ENCODE data around the gene TMEM218. TPM values are rescaled to one million over a fixed set of nuclear protein-coding genes. Genes with fewer than 3 reads are reported as not detected.
"Not testable (repeated sequence)": the region's sequence is repeated elsewhere in the genome, so short reads cannot be mapped to it uniquely, and the experiment has no call there.

Gene TMEM218
- total RNA-seq, 2 experiments from 2014 or later: 13.7 to 15.6 TPM

DNA sequence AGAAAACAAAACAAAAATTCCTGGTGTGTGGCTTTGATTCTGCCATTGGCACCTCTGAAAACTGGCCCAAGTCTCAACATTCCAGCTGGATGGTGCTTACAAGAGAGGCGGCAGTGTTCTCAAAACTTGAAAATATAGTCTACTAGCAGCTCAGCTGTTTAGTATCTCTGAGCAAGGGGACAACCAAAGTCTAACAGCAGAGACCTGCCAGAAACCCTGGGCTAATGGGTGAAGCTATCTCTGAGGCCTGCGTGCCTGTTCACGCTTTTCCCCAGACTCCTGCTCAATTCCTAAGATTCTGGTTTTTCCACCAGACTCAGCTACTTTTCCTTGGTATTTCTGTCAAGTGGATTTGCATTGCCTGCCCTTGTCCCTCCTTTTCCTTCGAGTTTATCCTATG is 17.9 kb downstream of the TMEM218 start:
- ChIA-PET CTCF (interaction anchor here (4.3 kb wide), 1 partner anchor 31 kb away, joined by 27 read pairs; no protein-coding TSS in a partner anchor), POLR2A (no interaction called here)
- no peak overlapping the region for H3K4me3 Mint-ChIP-seq

DNA sequence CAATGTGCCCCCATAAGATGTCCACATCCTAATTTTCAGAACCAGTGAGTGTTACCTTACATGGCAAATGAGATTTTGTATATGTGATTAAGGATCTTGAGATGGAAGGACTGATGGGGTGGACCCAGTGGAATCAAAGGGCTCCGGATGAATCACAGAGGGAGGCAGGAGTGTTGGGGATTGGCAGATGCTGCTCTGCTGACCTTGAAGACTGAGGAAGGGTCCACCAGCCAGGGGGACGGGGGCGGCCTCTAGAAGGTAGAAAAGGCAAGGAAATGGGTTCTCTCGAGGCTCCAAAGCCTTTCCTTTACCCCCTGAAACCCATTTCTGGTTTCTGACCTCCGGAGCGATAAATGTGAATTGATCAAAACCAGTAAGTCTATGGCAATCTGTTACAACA is 18.8 kb downstream of the TMEM218 start:
- peaks cover 4% of the 10 kb centered on the region for H3K36me3 Mint-ChIP-seq (ENCODE audit: low read depth)
- POLR2A ChIA-PET: no interaction called here

More for the DNA sequence above, 17.9 kb downstream of the TMEM218 start:
- H3K27ac Mint-ChIP-seq: no peak overlapping the region
- no peaks in the 10 kb centered on the region for H3K9me3 Mint-ChIP-seq
- peaks cover 4% of the 10 kb centered on the region for H3K36me3 Mint-ChIP-seq (ENCODE audit: low read depth)
- DNase-seq: no peak
- H3K27me3 Mint-ChIP-seq: no peaks in the 10 kb centered on the region
- H3K4me1 Mint-ChIP-seq: no peaks in the 10 kb centered on the region

DNA sequence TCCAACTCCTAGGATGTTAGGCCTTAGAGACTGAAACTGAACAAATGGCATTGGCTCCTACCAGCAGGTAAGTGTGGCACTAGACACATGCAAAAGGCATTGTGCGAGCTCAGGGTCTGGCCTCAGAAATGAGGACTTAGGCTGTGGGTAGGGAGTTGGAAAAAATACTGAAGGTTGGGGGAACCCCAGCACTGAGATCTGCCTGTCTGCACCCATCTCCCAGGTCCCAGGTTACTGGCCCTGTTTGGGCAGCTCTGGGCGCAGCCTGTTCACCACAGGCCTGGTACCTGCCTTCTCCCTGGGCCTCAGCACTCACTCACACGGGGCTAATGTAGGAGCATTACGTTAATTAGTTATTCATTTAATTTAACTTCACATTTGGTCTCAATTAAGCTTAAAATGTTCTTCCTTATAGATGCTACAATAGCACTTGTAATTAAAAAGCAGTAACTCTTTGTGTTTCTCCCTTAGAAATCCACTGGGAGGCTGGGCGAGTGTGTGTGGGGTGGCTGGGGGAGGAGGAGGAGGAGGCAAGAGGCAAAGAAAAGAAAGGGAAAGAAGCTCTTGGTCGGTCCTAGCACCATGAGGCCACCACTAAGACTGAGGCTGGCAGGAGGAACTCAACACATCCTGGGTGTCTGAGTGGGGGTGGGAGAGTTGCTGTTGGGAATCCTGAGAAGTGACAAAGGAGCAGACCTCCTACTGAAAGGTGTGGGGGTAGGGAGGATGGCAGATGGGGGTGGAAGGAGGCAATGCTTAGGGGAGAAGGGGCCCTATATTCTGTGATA is 19.4 kb downstream of the TMEM218 start:
- Mint-ChIP-seq H3K27me3 (no peaks in the 10 kb centered on the region), H3K27ac (no peak overlapping the region), H3K4me3 (no peak overlapping the region), H3K36me3 (ENCODE audit: low read depth) (peaks cover 4% of the 10 kb centered on the region), H3K9me3 (no peaks in the 10 kb centered on the region), H3K4me1 (no peaks in the 10 kb centered on the region)
- ChIA-PET POLR2A (interaction anchor here (1.5 kb wide), 1 partner anchor 20 kb away, joined by 5 read pairs; the partner anchor contains the start of gene TMEM218), CTCF (interaction anchor here (1.3 to 4.3 kb wide), 6 partner anchors 15 to 51 kb away, joined by 4 to 27 read pairs (median 8); partner anchors contain the start of gene TMEM218)
- DNase-seq: no peak

More for the DNA sequence above, 18.8 kb downstream of the TMEM218 start:
- no peak overlapping the region for H3K4me3 Mint-ChIP-seq
- no peak overlapping the region for H3K27ac Mint-ChIP-seq
- CTCF ChIA-PET: interaction anchor here (2.8 to 4.3 kb wide), 2 partner anchors 19 to 32 kb away, joined by 9 to 27 read pairs; partner anchors contain the start of gene TMEM218
- no peaks in the 10 kb centered on the region for H3K4me1 Mint-ChIP-seq
- no peaks in the 10 kb centered on the region for H3K27me3 Mint-ChIP-seq
- H3K9me3 Mint-ChIP-seq: no peaks in the 10 kb centered on the region
- DNase-seq: no peak

DNA sequence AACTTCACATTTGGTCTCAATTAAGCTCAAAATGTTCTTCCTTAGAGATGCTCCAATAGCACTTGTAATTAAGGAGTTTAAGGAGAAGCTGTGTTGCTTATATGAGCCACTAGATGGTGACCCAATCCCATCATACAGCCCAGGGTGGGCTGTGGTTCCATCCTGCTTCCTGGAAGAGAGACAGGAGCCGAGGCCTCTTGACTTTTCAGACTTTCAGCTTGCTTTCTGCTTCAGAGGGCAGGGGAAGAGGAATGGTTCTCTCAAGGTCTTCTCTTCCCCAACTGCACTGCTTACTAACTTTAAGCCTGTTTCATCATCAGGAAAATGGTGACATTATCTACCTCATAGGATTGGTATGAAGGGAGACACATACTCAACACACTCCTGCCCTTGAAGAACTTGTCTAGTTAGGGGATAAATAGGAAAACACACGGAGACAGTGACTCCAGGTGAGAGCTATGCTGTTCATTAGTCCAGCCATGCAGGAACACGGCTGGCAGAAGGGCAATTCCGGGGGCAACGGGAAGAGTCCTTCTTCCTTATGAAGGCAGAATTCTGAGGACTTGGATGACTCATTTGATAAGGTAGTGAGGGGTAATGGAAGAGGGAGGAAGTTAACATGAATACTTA is 20.1 kb downstream of the TMEM218 start:
- POLR2A ChIA-PET: interaction anchor here (1.0 to 1.5 kb wide), 2 partner anchors 20 to 51 kb away, joined by 3 to 5 read pairs; partner anchors contain the start of gene TMEM218
- CTCF ChIA-PET: interaction anchor here (0.6 to 4.3 kb wide), 8 partner anchors 12 to 74 kb away, joined by 3 to 27 read pairs (median 7); partner anchors contain the start of gene TMEM218
- Mint-ChIP-seq H3K4me3 (no peak overlapping the region), H3K27me3 (no peaks in the 10 kb centered on the region), H3K9me3 (no peaks in the 10 kb centered on the region), H3K27ac (no peak overlapping the region), H3K4me1 (no peaks in the 10 kb centered on the region), H3K36me3 (ENCODE audit: low read depth) (no peaks in the 10 kb centered on the region)
- no peak for DNase-seq

DNA sequence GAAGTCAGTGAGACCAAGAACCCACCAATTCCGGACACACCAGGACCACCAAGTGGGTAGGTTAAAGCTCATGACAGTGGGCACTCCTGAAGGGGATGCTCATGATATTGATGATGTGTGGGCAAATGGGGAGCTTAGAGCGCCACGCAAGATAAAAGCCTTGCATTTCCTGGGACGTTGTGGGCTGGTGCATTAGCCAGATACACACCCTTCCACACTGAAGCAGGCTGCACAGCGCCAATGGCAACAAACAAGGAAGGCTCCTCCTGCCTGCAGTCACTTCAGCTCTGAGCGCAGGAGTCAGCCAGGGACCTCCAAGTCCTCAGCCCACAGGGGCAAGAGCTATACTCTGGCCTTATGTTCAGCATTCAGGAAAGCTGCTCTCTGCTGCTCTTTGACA is 20.6 kb downstream of the TMEM218 start:
- no peaks in the 10 kb centered on the region for H3K36me3 Mint-ChIP-seq (ENCODE audit: low read depth)
- ChIA-PET POLR2A (interaction anchor here (1.0 to 1.5 kb wide), 2 partner anchors 21 to 51 kb away, joined by 3 to 5 read pairs; partner anchors contain the start of gene TMEM218), CTCF (interaction anchor here (0.6 to 4.3 kb wide), 8 partner anchors 13 to 75 kb away, joined by 3 to 27 read pairs (median 7); partner anchors contain the start of gene TMEM218)
- H3K27me3 Mint-ChIP-seq: no peaks in the 10 kb centered on the region
- H3K9me3 Mint-ChIP-seq: no peaks in the 10 kb centered on the region
- no peak overlapping the region for H3K4me3 Mint-ChIP-seq
- no peak for DNase-seq
- no peaks in the 10 kb centered on the region for H3K4me1 Mint-ChIP-seq
- no peak overlapping the region for H3K27ac Mint-ChIP-seq

DNA sequence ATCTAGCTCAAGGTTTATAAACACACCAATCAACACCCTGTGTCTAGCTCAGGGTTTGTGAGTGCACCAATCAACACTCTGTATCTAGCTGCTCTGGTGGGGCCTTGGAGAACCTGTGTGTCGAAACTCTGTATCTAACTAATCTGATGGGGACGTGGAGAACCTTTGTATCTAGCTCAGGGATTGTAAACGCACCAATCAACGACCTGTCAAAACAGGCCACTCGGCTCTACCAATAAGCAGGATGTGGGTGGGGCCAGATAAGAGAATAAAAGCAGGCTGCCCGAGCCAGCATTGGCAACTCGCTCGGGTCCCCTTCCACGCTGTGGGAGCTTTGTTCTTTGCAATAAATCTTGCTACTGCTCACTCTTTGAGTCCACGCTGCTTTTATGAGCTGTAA is 21.3 kb downstream of the TMEM218 start:
- H3K4me1 Mint-ChIP-seq; H3K36me3 Mint-ChIP-seq (ENCODE audit: low read depth); DNase-seq; H3K27me3 Mint-ChIP-seq; H3K4me3 Mint-ChIP-seq; H3K27ac Mint-ChIP-seq; POLR2A ChIA-PET; H3K9me3 Mint-ChIP-seq: not testable (repeated sequence)
- CTCF ChIA-PET: interaction anchor here (1.4 to 4.3 kb wide), 6 partner anchors 13 to 51 kb away, joined by 4 to 27 read pairs (median 8); partner anchors contain the start of gene TMEM218

DNA sequence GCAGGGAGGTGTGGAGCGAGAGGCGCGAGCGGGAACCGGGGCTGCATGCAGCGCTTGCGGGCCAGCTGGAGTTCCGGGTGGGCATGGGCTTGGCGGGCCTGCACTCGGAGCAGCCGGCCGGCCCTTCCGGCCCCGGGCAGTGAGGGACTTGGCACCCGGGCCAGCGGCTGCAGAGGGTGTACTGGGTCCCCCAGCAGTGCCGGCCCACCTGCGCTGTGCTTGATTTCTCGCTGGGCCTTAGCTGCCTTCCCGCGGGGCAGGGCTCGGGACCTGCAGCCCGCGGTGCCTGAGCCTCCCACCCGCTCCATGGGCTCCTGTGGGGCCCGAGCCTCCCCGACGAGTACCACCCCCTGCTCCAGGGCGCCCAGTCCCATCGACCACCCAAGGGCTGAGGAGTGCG is 21.9 kb downstream of the TMEM218 start:
- H3K9me3 Mint-ChIP-seq; DNase-seq; H3K4me1 Mint-ChIP-seq; H3K36me3 Mint-ChIP-seq (ENCODE audit: low read depth); H3K4me3 Mint-ChIP-seq; H3K27ac Mint-ChIP-seq; POLR2A ChIA-PET; H3K27me3 Mint-ChIP-seq: not testable (repeated sequence)
- CTCF ChIA-PET: interaction anchor here (2.6 kb wide), 1 partner anchor 51 kb away, joined by 21 read pairs; no protein-coding TSS in a partner anchor

DNA sequence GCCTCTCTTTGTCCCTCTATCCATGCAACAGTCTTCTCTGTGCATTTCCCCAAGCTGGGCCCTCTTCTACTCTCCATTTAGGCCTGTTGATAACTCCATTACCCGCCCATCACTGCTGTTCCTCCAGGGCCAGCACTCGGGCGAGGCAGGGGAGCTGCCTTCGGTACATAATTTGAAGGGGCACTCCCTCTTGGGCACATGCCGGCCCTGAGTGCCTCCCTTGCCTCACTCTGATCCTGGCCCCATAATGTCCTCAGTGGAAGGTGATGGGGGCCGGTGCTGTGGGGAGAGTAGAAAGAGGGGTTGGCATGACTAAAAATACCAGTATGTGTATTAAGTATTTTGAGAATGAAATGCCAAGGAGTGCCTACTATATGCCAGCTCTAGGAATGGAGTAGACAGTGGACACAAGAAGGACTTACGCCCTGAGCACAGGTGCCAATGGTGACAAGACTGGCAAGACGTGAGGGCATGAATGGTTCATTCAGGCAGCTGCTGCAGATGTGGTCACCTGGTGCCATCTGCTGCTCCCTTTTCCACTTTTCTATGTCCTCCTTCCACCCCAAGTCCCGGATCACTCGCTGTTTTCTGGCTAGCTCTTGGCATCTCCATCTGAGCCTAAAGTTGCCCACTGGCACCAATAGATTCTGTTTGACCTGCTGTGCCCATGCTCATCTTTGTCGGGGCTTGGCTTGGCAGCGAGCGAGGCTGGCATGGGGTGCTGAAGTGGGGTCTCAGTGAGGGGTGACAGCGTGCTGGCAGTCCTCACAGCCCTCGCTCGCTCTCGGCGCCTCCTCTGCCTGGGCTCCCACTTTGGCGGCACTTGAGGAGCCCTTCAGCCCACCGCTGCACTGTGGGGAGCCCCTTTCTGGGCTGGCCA is 22.6 kb downstream of the TMEM218 start:
- Mint-ChIP-seq H3K4me1 (no peaks in the 10 kb centered on the region), H3K27me3 (no peaks in the 10 kb centered on the region), H3K36me3 (ENCODE audit: low read depth) (no peaks in the 10 kb centered on the region), H3K27ac (no peak overlapping the region), H3K4me3 (no peak overlapping the region), H3K9me3 (no peaks in the 10 kb centered on the region)
- DNase-seq: no peak
- ChIA-PET CTCF (interaction anchor here (1.0 to 1.7 kb wide), 2 partner anchors 11 to 362 kb away, joined by 3 to 5 read pairs; no protein-coding TSS in a partner anchor), POLR2A (no interaction called here)

DNA sequence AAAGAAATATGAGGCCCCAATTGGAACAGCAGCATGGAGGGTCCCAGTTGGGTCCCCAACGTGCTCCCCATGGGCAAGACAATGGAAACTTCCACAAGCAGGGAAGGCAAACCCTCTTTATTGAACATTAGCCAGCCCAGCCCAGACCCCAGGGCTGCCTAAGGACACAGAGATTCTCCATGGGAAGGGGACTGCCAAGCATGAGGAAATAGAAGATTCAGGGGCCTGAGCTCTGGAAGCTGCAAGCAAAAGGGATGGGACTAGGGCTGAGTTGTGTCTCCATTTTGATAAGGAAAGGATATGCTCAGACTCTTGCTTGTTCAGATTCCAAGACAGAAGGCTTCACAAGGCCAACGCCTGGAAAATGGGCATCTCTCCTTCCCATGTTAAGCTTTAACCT is 23.3 kb downstream of the TMEM218 start:
- Mint-ChIP-seq H3K9me3 (no peaks in the 10 kb centered on the region), H3K4me1 (no peaks in the 10 kb centered on the region), H3K4me3 (no peak overlapping the region), H3K27me3 (no peaks in the 10 kb centered on the region), H3K27ac (no peak overlapping the region), H3K36me3 (ENCODE audit: low read depth) (no peaks in the 10 kb centered on the region)
- ChIA-PET CTCF (interaction anchor here (1.0 to 1.7 kb wide), 2 partner anchors 10 to 362 kb away, joined by 3 to 5 read pairs; no protein-coding TSS in a partner anchor), POLR2A (no interaction called here)
- DNase-seq: no peak

DNA sequence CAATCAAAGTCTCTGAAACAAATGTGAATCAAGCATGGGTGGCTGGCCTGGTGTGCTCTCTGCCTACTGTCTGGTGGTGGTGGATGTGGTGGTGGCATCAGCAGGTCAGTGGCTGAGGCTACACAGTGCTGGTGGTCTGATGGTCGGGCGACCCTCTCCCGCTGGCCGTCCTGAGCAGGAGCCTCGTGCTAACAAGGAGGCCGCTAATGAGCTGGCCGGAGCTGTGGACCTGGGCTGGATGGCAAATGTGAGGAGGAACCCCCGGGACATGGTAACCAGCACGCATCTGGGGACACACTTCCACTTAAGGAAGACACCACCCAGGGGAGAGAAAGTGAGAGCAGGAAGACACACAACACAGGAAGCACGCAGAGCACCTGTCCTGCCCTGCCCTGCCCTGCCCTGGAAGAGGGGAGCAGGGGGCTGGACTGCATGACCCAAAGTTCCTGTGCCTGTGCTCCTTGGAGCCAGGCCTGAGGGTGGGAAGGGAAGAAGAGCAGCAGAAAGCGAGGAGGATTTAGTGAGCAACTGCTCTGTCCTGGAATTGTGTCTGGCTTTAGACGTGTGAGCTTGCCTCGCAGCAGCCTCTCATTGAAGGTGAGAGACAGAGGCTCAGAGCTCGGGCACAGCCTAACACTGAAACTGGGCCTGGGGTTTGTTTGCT is 24.7 kb downstream of the TMEM218 start:
- Mint-ChIP-seq H3K9me3 (no peaks in the 10 kb centered on the region), H3K4me3 (no peak overlapping the region), H3K27ac (no peak overlapping the region), H3K36me3 (ENCODE audit: low read depth) (no peaks in the 10 kb centered on the region), H3K27me3 (no peaks in the 10 kb centered on the region), H3K4me1 (no peaks in the 10 kb centered on the region)
- ChIA-PET CTCF (no interaction called here), POLR2A (no interaction called here)
- no peak for DNase-seq

DNA sequence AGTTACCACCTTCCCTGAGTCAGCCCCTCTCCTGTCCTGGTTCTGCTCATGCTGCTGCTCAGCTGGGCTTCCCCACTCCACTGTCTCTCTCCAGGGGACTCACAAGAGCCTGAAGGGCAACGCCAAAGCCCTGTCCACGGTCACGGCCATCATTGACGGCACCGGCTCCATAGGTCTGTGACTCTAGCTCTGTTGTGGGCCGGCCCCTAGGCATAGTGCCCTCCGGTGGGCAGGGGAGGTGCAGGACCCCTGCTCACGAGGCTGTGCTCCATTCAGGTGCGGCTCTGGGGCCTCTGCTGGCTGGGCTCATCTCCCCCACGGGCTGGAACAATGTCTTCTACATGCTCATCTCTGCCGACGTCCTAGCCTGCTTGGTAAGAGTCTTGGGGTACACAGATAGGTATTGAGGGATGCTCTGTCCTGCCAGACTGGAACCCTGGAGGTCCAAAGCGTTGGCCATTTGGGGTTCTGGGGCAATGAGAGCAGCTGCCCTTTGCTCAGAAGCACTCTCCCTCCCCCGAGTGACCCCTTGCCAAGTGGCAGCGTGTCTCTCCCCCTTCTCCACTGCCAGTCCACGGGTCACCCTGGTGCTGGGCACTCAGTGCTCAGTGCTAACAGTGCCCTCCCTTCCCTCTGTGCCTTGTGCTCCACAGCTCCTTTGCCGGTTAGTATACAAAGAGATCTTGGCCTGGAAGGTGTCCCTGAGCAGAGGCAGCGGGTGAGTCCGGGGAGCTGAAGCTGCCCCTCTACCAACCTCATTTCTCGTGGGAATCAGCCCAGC is 25.9 kb downstream of the TMEM218 start:
- H3K27ac Mint-ChIP-seq: no peak overlapping the region
- CTCF ChIA-PET: no interaction called here
- H3K27me3 Mint-ChIP-seq: no peaks in the 10 kb centered on the region
- no peaks in the 10 kb centered on the region for H3K9me3 Mint-ChIP-seq
- POLR2A ChIA-PET: no interaction called here
- no peaks in the 10 kb centered on the region for H3K36me3 Mint-ChIP-seq (ENCODE audit: low read depth)
- H3K4me1 Mint-ChIP-seq: no peaks in the 10 kb centered on the region
- no peak for DNase-seq
- H3K4me3 Mint-ChIP-seq: no peak overlapping the region

Measured in activated CD4-positive, alpha-beta memory T cell treated with anti-CD3 and anti-CD28 coated beads, Interleukin-2, amount 10 ng/mL, durations not matched to agents 7 days and 5 days (primary cell).